Measurements from ENCODE around the gene MARCO. TPM values are rescaled to one million over a fixed set of nuclear protein-coding genes. Genes with fewer than 3 reads are reported as not detected.

Gene MARCO
- total and polyA plus RNA-seq, 2 of the 8 experiments (the other 6 are each of a cell fraction or from before 2014, with no cell fraction given), result not detected

DNA sequence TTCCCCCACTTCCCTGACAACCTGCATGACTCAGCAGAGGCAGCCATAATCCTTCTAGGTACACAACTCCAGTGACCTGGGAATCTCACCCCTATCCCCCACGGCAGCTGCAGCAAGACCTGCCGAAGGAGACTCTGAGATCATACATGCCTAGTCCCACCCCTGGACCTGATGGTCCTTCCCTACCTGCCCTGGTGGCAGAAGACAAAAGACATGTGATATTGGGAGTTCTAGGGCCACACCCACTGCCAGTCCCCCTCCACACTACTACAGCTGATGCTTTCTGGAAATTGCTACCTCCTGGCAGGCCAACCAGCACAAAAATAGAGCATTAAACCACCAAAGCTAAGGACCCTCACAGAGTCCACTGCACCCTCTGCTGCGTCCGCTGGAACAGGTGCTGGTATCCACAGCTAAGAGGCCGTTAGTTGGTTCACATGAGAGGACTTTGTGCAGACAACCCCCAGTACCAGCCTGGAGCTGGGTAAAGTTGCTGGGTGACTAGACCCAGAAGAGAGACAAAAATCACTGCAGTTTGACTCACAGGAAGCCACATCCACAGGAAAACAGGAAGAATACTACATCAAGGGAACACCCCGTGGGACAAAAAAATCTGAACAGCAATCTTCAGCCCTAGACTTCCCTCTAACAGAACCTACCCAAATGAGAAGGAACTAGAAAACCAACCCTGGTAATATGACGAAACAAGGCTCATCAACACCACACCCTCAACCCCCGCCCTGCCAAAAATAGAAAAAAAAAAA, 12.5 kb downstream of the MARCO start:
- no peak overlapping the region for H3K4me3 ChIP-seq (ENCODE audit: extremely low read depth in 1 of 4, insufficient read depth in 2 of 4, low read depth in 3 of 4, low read length in 4 of 4)

More for the DNA sequence above, 12.5 kb downstream of the MARCO start:
- H3K27me3 ChIP-seq (replicated peaks in 1 of 4; ENCODE audit: control insufficient read depth in 3 of 4, extremely low read depth in 1 of 4, insufficient read depth in 3 of 4, low read length in 3 of 4), result no peaks in the 10 kb centered on the region
- H3K14ac ChIP-seq (ENCODE audit: insufficient read length), result no peak overlapping the region
- no peak overlapping the region for H2BK12ac ChIP-seq (ENCODE audit: low read depth, low read length)
- no peak overlapping the region; the same call in 1 of the 2 replicates for H4K8ac ChIP-seq (ENCODE audit: extremely low read depth, insufficient read depth, low read length)
- H3K23ac ChIP-seq (ENCODE audit: insufficient read length), result no peak overlapping the region
- H3K23me2 ChIP-seq (ENCODE audit: low read depth, low read length), result no peaks in the 10 kb centered on the region
- no peak overlapping the region for H3K56ac ChIP-seq (replicated peaks; ENCODE audit: insufficient read length, low read depth, low read length)
- no peak overlapping the region for H3K4me2 ChIP-seq (ENCODE audit: insufficient read depth in 1 of 2, low read depth in 2 of 2, low read length in 2 of 2)
- no peaks in the 10 kb centered on the region for H4K20me1 ChIP-seq (replicated peaks in 1 of 2; ENCODE audit: control insufficient read depth in 1 of 2, insufficient read depth in 2 of 2, low read length in 2 of 2)
- ChIA-PET POLR2A (ENCODE audit: partially characterized antibody) (interaction anchor here (0.6 kb wide), 1 partner anchor 27 kb away, joined by 3 read pairs; no protein-coding TSS in a partner anchor), CTCF (ENCODE audit: partially characterized antibody) (interaction anchor here (1.3 kb wide), 1 partner anchor 12 kb away, joined by 3 read pairs; no protein-coding TSS in a partner anchor)
- no peak overlapping the region for H3K27ac ChIP-seq (ENCODE audit: low read depth, low read length)
- H3K79me2 ChIP-seq (ENCODE audit: control insufficient read depth in 1 of 2, insufficient read depth in 2 of 2, low read length in 2 of 2), result no peaks in the 10 kb centered on the region
- 85% methylated on average over 8 of the region's 8 CpGs; no CpG with 5 or more reads in 1 of the 2 experiments for WGBS, 2 experiments (ENCODE audit: extremely low coverage in 1 of 2, insufficient coverage in 1 of 2, insufficient read length in 1 of 2, insufficient replicate concordance in 2 of 2, low coverage in 1 of 2, low lambda C conversion rate in 2 of 2, missing lambda C conversion rate in 1 of 2)
- no peaks in the 10 kb centered on the region for H3K4me1 ChIP-seq (replicated peaks in 1 of 4; ENCODE audit: control insufficient read depth in 3 of 4, insufficient read depth in 4 of 4, low read length in 3 of 4)
- H4K91ac ChIP-seq (replicated peaks; ENCODE audit: insufficient read length, low read length), result no peak overlapping the region
- no peak overlapping the region for H2BK15ac ChIP-seq (ENCODE audit: low read length)
- H3K18ac ChIP-seq (ENCODE audit: extremely low read depth, low read length), result no peak overlapping the region
- no peak for TF ChIP-seq USF2 (IDR thresholded peaks at IDR 0.05; ENCODE audit: low read length)
- TF ChIP-seq SUZ12 (IDR thresholded peaks at IDR 0.05; ENCODE audit: low read length), result no peak
- no peak for TF ChIP-seq POLR2A (IDR thresholded peaks at IDR 0.05; ENCODE audit: control extremely low read depth in 1 of 2, low read depth in 2 of 2, low read length in 2 of 2)
- H3K36me3 ChIP-seq (ENCODE audit: control insufficient read depth in 2 of 4, insufficient read depth in 4 of 4, low read length in 3 of 4), result no peaks in the 10 kb centered on the region
- no peaks in the 10 kb centered on the region for H3K79me1 ChIP-seq (ENCODE audit: low read depth, low read length)
- no peak overlapping the region for H2BK20ac ChIP-seq (ENCODE audit: low read length)
- H2BK5ac ChIP-seq (ENCODE audit: low read depth, low read length), result no peak overlapping the region
- FAIRE-seq, result no peak
- no peak for DNase-seq (ENCODE audit: low read depth in 1 of 2, low spot score in 2 of 2)
- no peaks in the 10 kb centered on the region for H3K9me3 ChIP-seq (ENCODE audit: insufficient read depth in 2 of 2, low read depth in 1 of 2, low read length in 1 of 2)
- H3K9ac ChIP-seq (replicated peaks in 1 of 4; ENCODE audit: extremely low read depth in 1 of 4, low read depth in 3 of 4, low read length in 3 of 4), result no peak overlapping the region
- no peak overlapping the region for H2AK5ac ChIP-seq (ENCODE audit: low read depth, low read length)
- H2BK120ac ChIP-seq (replicated peaks; ENCODE audit: low read depth, low read length), result no peak overlapping the region
- no peak overlapping the region for H3K4ac ChIP-seq (replicated peaks; ENCODE audit: insufficient read length, low read depth, low read length)
- no peak overlapping the region for H2AFZ ChIP-seq (ENCODE audit: low read length)
- H4K5ac ChIP-seq (ENCODE audit: insufficient read length, low read depth, low read length), result no peak overlapping the region

All from H1 (cell line).